ENCODE results near the gene LBHD1. TPM values are rescaled to one million over a fixed set of nuclear protein-coding genes. Genes with fewer than 3 reads are reported as not detected.
A peak's percentile ranks its signal among the peaks of the same experiment; 100 is the strongest.

Gene LBHD1
- total and polyA plus RNA-seq, 2 of the 13 experiments (the other 11 are each of a cell fraction or from before 2014, with no cell fraction given), result 3.2 to 3.7 TPM

GRCh38 chr11:62665075-62665598 lies 6.9 kb downstream of the LBHD1 start, which contains the start of the genes C11orf98 and CSKMT (continued):
- TF ChIP-seq ZNF317 (CRISPR knock-in tag; IDR thresholded peaks at IDR 0.05), result peak; percentile 82
- no peak for TF ChIP-seq KDM1A (CRISPR knock-in tag; IDR thresholded peaks at IDR 0.05)
- peak; percentile 37; the same call in 1 of the 2 replicates for TF ChIP-seq MLX (CRISPR knock-in tag; IDR thresholded peaks at IDR 0.05)
- peak; percentile 79 for TF ChIP-seq ZFP91 (CRISPR knock-in tag; IDR thresholded peaks at IDR 0.05; ENCODE audit: borderline replicate concordance)
- TF ChIP-seq NFIC (IDR thresholded peaks at IDR 0.05; ENCODE audit: low read length), result peak; percentile 53; the same call in 1 of the 2 replicates
- 0 out of 2 replicates have a peak, but pooled peaks have one; percentile 23 for TF ChIP-seq TFAP4 (IDR thresholded peaks at IDR 0.05; ENCODE audit: borderline replicate concordance, low read depth)
- no peak for TF ChIP-seq BCL3 (CRISPR knock-in tag; IDR thresholded peaks at IDR 0.05)
- no peak for TF ChIP-seq SETDB1 (CRISPR knock-in tag; IDR thresholded peaks at IDR 0.05; ENCODE audit: borderline replicate concordance)
- no peak for TF ChIP-seq ZNF33B (CRISPR knock-in tag; IDR thresholded peaks at IDR 0.05)
- TF ChIP-seq PHF20 (CRISPR knock-in tag; IDR thresholded peaks at IDR 0.05), result peak; percentile 62; the same call in 1 of the 2 replicates
- TF ChIP-seq ZFX (CRISPR knock-in tag; IDR thresholded peaks at IDR 0.05; ENCODE audit: low read depth), result peak; percentile 91
- no peak; the same call in 1 of the 2 replicates for TF ChIP-seq ZNF83 (CRISPR knock-in tag; IDR thresholded peaks at IDR 0.05; ENCODE audit: borderline replicate concordance)
- TF ChIP-seq SIX1 (CRISPR knock-in tag; IDR thresholded peaks at IDR 0.05; ENCODE audit: borderline replicate concordance), result 0 out of 2 replicates have a peak, but pooled peaks have one; percentile 19
- TF ChIP-seq ATF6 (CRISPR knock-in tag; conservative IDR thresholded peaks at IDR 0.05), result peak; percentile 92; the same call in 1 of the 2 replicates
- TF ChIP-seq RFX5 (IDR thresholded peaks at IDR 0.05; ENCODE audit: low read depth, low read length), result no peak
- TF ChIP-seq REXO4 (CRISPR knock-in tag; IDR thresholded peaks at IDR 0.05; ENCODE audit: borderline replicate concordance), result 0 out of 2 replicates have a peak, but pooled peaks have one; percentile 9
- TF ChIP-seq SP5 (CRISPR knock-in tag; IDR thresholded peaks at IDR 0.05; ENCODE audit: borderline replicate concordance, low read depth), result peak; percentile 35; the same call in 1 of the 2 replicates
- peak; percentile 98 for TF ChIP-seq KDM2A (CRISPR knock-in tag; IDR thresholded peaks at IDR 0.05; ENCODE audit: borderline replicate concordance, low read depth)
- TF ChIP-seq KAT8 (CRISPR knock-in tag; IDR thresholded peaks at IDR 0.05), result peak; percentile 78
- no peak for TF ChIP-seq ZNF780A (CRISPR knock-in tag; IDR thresholded peaks at IDR 0.05)
- peak; percentile 96 for TF ChIP-seq YEATS2 (CRISPR knock-in tag; IDR thresholded peaks at IDR 0.05; ENCODE audit: borderline replicate concordance)
- TF ChIP-seq ZNF720 (CRISPR knock-in tag; IDR thresholded peaks at IDR 0.05), result no peak
- TF ChIP-seq ZNF224 (CRISPR knock-in tag; IDR thresholded peaks at IDR 0.05), result no peak
- peak; percentile 96; the same call in 1 of the 2 replicates for TF ChIP-seq ZNF34 (CRISPR knock-in tag; IDR thresholded peaks at IDR 0.05; ENCODE audit: borderline replicate concordance)

Data from HepG2 (cell line).